HG02763 (cell line): ENCODE measurements around the gene B3GNT5.

ENCODE experiments used
- ATAC-seq: cut with Tn5 transposase; IDR thresholded peaks from one replicate; pipeline ENCODE4 v1.9.1; 2021; ENCODE audit warnings: mild to moderate bottlenecking, moderate library complexity; ENCODE audit not compliant: unreplicated experiment

The B3GNT5 gene

DNA sequence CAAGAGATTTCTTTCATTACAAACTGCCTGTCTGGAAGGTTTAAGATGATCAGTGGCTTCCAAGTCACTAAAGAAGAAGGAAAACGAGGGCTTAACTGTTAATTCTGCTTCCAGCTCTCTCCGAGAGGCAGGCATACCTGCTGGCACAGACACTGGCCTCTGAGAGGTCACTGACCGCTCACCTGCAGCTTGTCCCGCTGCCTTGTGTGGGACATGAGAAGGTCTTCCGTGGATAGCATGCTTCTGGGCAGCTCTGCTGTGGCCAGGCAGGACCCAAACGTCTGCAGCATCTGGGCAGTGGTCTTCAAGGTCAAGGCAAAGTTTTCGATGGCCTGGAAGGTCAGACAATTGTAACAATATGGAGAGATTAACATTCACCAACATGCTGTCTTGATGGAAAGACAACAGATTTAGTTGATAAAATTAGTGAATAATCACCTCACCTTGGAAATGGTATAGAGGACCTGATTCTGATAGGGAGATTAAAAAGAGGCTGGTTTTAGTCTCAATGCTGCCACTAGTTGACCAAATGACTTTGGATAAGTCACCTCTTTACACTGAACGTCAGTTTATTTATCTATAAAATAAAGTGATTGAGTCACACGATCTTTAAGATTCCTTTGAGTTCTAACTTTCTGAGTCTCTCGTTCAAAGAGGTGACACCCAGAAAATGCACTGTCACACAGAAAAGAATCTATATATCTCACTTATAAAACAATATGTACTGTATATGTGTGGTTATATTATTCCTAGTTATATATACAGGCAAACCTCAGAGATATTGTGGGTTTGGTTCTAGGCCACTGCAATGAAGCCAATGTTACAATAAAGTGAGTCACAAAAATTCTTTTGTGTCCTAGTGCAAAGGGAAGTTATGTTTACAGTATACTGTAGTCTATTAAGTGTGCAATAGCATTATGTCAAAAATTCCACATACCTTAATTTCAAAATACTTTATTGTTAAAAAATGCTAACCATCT, 65.1 kb downstream of the B3GNT5 start:
- ATAC-seq = no peak

DNA sequence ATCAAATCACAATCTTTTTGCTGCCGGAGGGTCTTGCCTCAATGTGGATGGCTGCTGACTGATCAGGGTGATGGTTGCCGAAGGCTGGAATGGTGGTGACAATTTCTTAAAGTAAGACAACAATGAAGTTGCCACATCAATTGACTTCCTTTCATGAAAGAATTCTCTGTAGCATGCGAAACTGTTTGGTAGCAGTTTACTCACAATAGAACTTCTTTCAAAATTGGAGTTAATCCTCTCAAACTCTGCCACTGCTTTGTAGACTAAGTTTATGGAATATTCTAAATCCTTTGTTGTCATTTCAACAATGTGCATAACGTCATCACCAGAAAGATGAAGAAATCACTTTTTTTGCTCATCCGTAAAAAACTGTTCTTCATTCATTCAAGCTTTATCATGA, 65.8 kb downstream of the B3GNT5 start:
- no peak for ATAC-seq

GRCh38 chr3:183319371-183319770, 66.3 kb downstream of the B3GNT5 start:
- no peak for ATAC-seq
